Activated CD4-positive, CD25-positive, alpha-beta regulatory T cell treated with anti-CD3 and anti-CD28 coated beads, Interleukin-2, amount 50 U/mL, for 24 hours (primary cell): Measurements from ENCODE around the gene S100A1.
A peak's percentile ranks its signal among the peaks of the same experiment; 100 is the strongest.
"Not testable (repeated sequence)": the region's sequence is repeated elsewhere in the genome, so short reads cannot be mapped to it uniquely, and the experiment has no call there.

ENCODE experiments used
- ATAC-seq, 2 donors: fragments of 150-1000 bp; cut with Tn5 transposase; one replicate each; pipeline ENCODE4 v1.10.0; 2021; ENCODE audit warnings: mild to moderate bottlenecking in 1 of 2, moderate library complexity in 1 of 2

The S100A1 gene

DNA sequence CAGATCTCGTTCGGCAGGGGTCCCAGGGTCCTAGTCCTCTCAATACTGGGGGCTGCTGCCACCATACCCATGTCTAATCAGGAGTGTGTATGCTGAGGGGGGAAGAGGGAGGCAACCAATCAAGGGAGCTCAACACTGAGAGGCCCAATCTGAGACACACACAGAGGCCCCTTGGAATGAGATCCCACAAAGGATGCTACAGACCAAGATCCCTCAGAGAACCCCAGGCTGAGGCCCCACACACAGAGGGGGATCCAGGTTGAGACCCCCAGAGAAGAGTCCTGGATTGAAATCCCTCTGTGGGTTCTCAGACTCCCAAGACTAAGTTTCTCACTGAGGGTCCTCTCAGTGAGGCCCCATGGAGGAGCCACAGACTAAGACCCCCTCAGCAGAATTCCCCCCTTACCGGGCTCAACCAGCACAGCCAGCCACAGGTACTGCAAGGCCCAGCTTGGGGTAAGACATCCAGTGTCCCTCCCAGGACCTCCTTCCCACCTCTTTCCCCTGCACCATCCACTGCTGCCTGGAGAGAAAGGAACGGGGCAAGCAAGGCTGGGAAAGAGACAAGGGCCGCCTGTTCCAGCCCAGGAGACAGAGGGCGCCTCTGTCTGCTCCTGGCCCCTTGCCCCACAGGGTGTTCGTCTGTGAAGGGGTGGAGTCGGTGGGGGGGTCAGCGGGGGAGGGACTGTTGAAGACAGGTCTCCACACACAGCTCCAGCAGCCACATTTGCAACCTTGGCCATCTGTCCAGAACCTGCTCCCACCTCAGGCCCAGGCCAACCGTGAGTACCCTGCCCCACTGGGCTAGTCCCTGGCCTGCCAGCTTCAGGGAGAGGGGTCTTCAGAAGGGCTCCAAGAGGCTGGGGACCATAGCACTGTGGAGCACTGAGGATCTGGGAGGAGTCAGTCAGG is at the start of gene S100A1:
Gene S100A1 (plus strand): TSS at position 720 of the 912 bp plus-strand sequence. CDS start 2,088 bp downstream, outside the sequence.
- ATAC-seq = no peak

GRCh38 chr1:153578490-153578889 is 49.7 kb upstream of the S100A1 start:
- ATAC-seq = no peak

DNA sequence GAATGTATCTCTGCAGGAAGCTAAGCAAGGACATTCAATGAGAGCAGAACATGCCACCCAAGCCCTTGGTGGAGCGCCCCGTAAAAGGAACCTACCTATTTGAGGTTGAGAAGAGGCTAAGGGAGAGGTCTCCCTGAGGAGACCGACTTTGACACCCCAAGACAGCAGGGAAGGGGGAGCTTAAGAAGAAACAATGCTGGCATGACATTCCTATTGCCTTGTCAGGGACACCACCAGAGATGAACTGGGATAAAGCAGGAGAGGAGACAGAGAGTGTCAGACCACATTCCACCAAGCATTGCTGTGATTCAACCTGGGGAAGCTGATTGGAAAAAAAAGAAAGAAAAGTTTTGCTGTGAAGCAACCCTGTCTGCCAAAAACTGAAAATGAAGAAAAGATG is 49.3 kb upstream of the S100A1 start:
- ATAC-seq = no peak

GRCh38 chr1:153582836-153583235 is 45.4 kb upstream of the S100A1 start:
- ATAC-seq = not testable (repeated sequence)

GRCh38 chr1:153583514-153583913 is 44.7 kb upstream of the S100A1 start:
- ATAC-seq = not testable (repeated sequence)

DNA sequence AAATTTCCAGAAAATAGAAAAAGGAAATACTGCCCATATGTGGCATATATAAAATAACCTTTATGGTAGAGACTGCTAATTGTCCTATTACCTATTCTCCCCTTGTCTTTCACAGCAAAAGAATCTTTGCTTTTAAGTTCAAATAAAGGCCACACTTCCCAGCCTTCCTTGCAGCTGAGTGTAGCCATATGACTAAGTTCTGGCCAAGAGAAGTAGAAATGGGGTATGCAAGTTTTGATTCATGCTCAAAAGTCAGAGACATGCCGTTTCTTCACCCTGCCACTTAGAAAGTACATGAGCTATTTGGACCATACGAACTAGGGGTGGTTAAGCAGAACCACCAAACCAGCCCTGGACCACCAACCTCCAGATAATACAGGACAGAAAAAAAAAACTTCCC is 44.3 kb upstream of the S100A1 start:
- ATAC-seq = no peak

DNA sequence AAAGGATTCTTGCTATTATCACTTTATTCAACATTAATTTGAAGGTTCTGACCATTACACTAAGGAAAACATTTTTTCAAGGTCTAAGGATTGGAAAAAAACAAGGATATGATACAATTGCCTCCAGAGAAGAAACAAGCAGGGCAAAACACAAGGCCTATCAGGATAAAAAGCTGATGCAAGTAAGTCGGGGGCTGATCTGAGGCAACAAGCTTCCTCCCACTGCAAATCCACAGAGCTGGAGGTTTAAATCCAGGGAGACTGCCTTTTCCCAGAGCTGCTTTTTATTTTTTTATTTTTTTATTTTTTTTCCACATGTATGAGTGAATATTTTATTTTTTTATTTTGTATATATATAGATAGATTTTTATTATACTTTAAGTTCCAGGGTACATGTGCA is 43.2 kb upstream of the S100A1 start:
- no peak for ATAC-seq

- ATAC-seq = no peak
These were observed 41.9 kb upstream of the S100A1 start for GRCh38 chr1:153586347-153586746.

- ATAC-seq = no peak
These were observed 40.9 kb upstream of the S100A1 start for GRCh38 chr1:153587314-153587713.

DNA sequence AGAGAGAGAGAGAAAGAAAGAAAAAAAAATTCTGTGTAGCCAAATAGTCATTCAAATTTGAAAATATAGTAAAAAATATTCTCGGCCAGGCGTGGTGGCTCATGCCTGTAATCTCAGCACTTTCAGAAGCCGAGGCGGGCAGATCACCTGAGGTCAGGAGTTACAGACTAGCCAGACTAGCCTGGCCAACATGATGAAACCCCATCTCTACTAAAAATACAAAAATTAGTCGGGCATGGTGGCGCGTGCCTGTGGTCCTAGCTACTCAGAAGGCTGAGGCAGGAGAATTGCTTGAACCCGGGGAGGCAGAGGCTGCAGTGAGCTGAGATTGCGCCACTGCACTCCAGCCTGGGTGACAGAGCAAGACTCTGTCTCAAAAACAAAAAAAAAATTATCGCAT is 40.2 kb upstream of the S100A1 start:
- not testable (repeated sequence) for ATAC-seq

GRCh38 chr1:153588482-153588881 is 39.8 kb upstream of the S100A1 start:
- ATAC-seq = no peak

GRCh38 chr1:153592748-153593147 is 35.5 kb upstream of the S100A1 start:
- no peak for ATAC-seq

- ATAC-seq = peak; percentile 87 to 98
These were observed 31.0 kb upstream of the S100A1 start for GRCh38 chr1:153597206-153597605.

GRCh38 chr1:153598309-153599172 is 29.7 kb upstream of the S100A1 start:
- peak; percentile 72 to 83 for ATAC-seq

GRCh38 chr1:153599847-153600246 is 28.4 kb upstream of the S100A1 start:
- ATAC-seq = no peak

DNA sequence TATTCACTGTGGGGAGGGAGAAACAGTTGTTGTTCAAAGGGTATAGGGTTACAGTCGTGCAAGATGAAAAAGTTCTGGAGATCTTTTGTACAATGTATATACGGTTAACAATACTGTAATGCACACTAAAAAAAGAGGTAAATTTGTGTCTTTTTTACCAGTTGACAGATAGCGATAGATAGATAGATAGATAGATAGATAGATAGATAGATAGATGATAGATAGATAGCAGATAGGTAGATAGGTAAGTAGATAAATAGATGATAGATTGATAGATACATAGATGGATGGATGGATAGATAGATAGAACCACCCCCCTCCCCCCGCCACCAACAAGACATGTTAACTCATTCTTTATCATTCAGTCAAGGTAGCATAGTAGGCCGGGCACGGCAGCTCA is 25.5 kb upstream of the S100A1 start:
- ATAC-seq = no peak

DNA sequence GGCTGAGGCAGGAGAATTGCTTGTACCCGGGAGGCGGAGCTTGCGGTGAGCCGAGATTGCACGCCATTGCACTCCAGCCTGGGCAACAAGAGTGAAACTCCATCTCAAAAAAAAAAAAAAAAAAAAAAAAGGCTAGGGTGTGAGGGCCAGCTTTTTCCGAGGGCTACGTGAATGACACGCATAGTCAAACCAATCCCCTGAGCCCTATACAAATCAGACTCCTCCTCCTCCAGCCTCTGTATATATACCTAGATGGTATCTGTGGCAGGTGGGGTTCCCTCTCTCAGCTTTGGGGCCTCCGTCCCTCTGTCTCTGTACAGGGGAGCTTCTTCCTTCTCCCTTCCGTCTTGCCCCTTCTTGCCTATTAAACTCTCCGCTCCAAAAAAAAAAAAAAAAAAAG is 22.0 kb upstream of the S100A1 start:
- no peak for ATAC-seq

DNA sequence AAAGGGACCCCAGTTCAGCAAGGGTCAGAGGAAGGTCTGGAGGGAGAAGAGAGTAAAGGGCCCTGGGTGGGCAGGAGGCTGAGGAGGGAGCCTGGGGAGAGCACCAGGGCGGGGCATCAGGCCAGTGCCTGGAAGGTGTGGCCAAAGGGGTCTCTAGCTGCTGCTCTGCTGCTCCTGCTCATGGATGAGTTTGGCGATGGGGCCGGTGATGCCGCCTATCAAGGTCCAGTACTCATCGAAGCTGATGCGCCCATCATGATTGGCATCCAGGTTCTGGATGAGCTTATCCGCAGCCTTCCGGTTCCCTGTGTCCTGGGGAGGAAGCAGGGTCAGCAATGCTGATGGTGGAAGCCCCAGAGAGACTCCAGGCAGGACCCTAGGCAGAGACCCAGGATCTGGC is 20.9 kb upstream of the S100A1 start:
- ATAC-seq = no peak

- no peak for ATAC-seq
These were observed 20.0 kb upstream of the S100A1 start for GRCh38 chr1:153608089-153608682.

GRCh38 chr1:153608742-153609584 is 19.3 kb upstream of the S100A1 start:
- no peak for ATAC-seq

DNA sequence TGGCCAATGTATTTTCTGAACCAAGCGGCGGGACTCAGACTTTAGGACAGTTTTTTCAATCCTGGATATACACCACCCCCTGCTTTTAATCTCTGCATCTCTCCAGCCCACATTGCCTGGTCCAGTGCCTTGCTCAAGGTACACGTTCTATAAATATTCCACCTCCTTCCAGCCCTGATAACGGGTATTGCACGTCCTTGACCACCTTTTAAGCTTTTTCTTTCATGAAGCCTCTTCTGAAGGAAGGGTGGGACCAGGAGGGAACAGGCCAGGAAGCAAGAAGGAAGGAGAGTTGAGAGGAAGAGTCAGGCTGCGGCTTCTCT is 18.7 kb upstream of the S100A1 start:
- no peak for ATAC-seq

- ATAC-seq = no peak
These were observed 17.9 kb upstream of the S100A1 start for GRCh38 chr1:153610334-153610733.
